ENCODE data around the gene HINT3. TPM values are rescaled to one million over a fixed set of nuclear protein-coding genes. Genes with fewer than 3 reads are reported as not detected.

HINT3 gene
- total and polyA plus RNA-seq, 2 donors (not counting 3 experiments of a cell fraction or from before 2014, with no cell fraction given) = 1.8 to 8.4 TPM

DNA sequence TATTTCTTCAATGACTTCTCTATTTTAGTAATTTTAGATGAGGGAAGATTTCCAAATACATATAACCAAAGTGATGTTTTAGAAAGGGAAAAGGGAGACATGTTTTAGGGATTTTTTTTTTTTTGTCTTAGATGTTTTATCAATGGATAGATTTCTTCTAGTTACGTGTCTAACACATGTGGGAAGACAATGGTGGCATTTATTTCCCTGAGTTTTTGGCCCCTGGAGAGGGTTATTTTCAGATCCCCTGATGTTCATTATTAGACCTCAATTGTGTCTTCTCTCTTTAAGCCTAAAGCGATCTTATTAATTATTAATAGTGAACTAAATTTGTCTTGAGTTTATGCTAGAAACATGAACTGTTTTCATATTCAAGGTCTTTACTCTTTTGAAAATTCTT, 60.0 kb downstream of the HINT3 start:
- H3K27me3 ChIP-seq (ENCODE audit: control insufficient read depth in 2 of 2, insufficient read depth in 2 of 2, low read length in 2 of 2) = no peaks in the 10 kb centered on the region
- H3K4me3 ChIP-seq (replicated peaks in 1 of 3; ENCODE audit: insufficient read depth in 1 of 3, low read depth in 1 of 3, low read length in 3 of 3) = no peak overlapping the region
- DNase-seq (ENCODE audit: low read depth, low spot score) = no peak
- no peaks in the 10 kb centered on the region for H3K4me1 ChIP-seq (ENCODE audit: control insufficient read depth, extremely low read depth, insufficient read depth, low read length)
- no peak for FAIRE-seq
- no TSS peak for BruUV-seq (replicated peaks)
- H2AFZ ChIP-seq (ENCODE audit: low read depth, low read length) = no peak overlapping the region
- H3K36me3 ChIP-seq (ENCODE audit: control insufficient read depth in 2 of 2, extremely low read depth in 1 of 2, insufficient read depth in 2 of 2, low read length in 2 of 2) = peaks cover 4 to 8% of the 10 kb centered on the region in 2 experiments
- no peak overlapping the region for H3K27ac ChIP-seq (ENCODE audit: insufficient read depth, low read depth, low read length)
- H3K9me3 ChIP-seq (replicated peaks; ENCODE audit: control insufficient read depth, insufficient read depth, low read length) = no peaks in the 10 kb centered on the region
- TF ChIP-seq GATA2 (IDR thresholded peaks at IDR 0.05; ENCODE audit: insufficient read depth, insufficient read length, low read depth, low read length) (no peak), FOS (IDR thresholded peaks at IDR 0.05; ENCODE audit: borderline replicate concordance, insufficient read depth, low read length) (no peak), MYC (IDR thresholded peaks at IDR 0.05; ENCODE audit: low read depth, low read length) (no peak), EZH2 (IDR thresholded peaks at IDR 0.05; ENCODE audit: borderline replicate concordance, low read depth, low read length, severe bottlenecking) (no peak), POLR2AphosphoS5 (IDR thresholded peaks at IDR 0.05; ENCODE audit: insufficient read depth, low read depth, low read length) (no peak)
- TF ChIP-seq, protein P1, sequence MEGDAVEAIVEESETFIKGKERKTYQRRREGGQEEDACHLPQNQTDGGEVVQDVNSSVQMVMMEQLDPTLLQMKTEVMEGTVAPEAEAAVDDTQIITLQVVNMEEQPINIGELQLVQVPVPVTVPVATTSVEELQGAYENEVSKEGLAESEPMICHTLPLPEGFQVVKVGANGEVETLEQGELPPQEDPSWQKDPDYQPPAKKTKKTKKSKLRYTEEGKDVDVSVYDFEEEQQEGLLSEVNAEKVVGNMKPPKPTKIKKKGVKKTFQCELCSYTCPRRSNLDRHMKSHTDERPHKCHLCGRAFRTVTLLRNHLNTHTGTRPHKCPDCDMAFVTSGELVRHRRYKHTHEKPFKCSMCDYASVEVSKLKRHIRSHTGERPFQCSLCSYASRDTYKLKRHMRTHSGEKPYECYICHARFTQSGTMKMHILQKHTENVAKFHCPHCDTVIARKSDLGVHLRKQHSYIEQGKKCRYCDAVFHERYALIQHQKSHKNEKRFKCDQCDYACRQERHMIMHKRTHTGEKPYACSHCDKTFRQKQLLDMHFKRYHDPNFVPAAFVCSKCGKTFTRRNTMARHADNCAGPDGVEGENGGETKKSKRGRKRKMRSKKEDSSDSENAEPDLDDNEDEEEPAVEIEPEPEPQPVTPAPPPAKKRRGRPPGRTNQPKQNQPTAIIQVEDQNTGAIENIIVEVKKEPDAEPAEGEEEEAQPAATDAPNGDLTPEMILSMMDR (IDR thresholded peaks at IDR 0.05; ENCODE audit: extremely low read depth in 1 of 2, insufficient read depth in 1 of 2, low read depth in 1 of 2, low read length in 2 of 2) = no peak
- TF ChIP-seq, protein P2, sequence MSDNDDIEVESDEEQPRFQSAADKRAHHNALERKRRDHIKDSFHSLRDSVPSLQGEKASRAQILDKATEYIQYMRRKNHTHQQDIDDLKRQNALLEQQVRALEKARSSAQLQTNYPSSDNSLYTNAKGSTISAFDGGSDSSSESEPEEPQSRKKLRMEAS (IDR thresholded peaks at IDR 0.05; ENCODE audit: insufficient read depth, insufficient read length) = no peak
- H3K4me2 ChIP-seq (ENCODE audit: insufficient read depth, low read length) = no peak overlapping the region
- no peaks in the 10 kb centered on the region for H3K9me1 ChIP-seq (replicated peaks; ENCODE audit: control insufficient read depth, extremely low read depth, insufficient read depth, low read length)
- ChIA-PET CTCF (interaction anchor here (1.0 kb wide), 1 partner anchor 21 kb away, joined by 3 read pairs; no protein-coding TSS in a partner anchor), POLR2A (no interaction called here)
- dilution Hi-C loops (cut with MboI; ENCODE audit: extremely low pct_ligation_motif_present, low sequenced_read_pairs) (no loop called here), intact Hi-C loops (cut with micrococcal nuclease) (no loop called here)
- no peaks in the 10 kb centered on the region for H4K20me1 ChIP-seq (replicated peaks; ENCODE audit: control insufficient read depth, extremely low read depth, insufficient read depth, low read length)
- no peaks in the 10 kb centered on the region for H3K79me2 ChIP-seq (ENCODE audit: control insufficient read depth, insufficient read depth, low read length)
- no peak overlapping the region for H3K9ac ChIP-seq (replicated peaks; ENCODE audit: extremely low read depth, insufficient read depth, low read length)

Data from endothelial cell of umbilical vein (primary cell).